Measurements from ENCODE around the gene CELF6. TPM values are rescaled to one million over a fixed set of nuclear protein-coding genes. Genes with fewer than 3 reads are reported as not detected.

Gene CELF6
- total and polyA plus RNA-seq, 2 experiments from 2014 or later: 0.40 to 2.4 TPM

- no peak overlapping the region for H3K4me3 ChIP-seq
- H3K4me1 ChIP-seq (ENCODE audit: insufficient read depth): peaks cover 11% of the 10 kb centered on the region
- 82% methylated on average over 4 of the region's 4 CpGs for WGBS (ENCODE audit: low lambda C conversion rate, missing lambda C conversion rate)
- H3K4me2 ChIP-seq: no peak overlapping the region
- TF ChIP-seq, protein P1, sequence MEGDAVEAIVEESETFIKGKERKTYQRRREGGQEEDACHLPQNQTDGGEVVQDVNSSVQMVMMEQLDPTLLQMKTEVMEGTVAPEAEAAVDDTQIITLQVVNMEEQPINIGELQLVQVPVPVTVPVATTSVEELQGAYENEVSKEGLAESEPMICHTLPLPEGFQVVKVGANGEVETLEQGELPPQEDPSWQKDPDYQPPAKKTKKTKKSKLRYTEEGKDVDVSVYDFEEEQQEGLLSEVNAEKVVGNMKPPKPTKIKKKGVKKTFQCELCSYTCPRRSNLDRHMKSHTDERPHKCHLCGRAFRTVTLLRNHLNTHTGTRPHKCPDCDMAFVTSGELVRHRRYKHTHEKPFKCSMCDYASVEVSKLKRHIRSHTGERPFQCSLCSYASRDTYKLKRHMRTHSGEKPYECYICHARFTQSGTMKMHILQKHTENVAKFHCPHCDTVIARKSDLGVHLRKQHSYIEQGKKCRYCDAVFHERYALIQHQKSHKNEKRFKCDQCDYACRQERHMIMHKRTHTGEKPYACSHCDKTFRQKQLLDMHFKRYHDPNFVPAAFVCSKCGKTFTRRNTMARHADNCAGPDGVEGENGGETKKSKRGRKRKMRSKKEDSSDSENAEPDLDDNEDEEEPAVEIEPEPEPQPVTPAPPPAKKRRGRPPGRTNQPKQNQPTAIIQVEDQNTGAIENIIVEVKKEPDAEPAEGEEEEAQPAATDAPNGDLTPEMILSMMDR (IDR thresholded peaks at IDR 0.05; ENCODE audit: poor library complexity): no peak
- TF ChIP-seq EZH2 (IDR thresholded peaks at IDR 0.05; ENCODE audit: borderline replicate concordance): no peak
- TF ChIP-seq EZH2phosphoT487 (IDR thresholded peaks at IDR 0.05; ENCODE audit: low read depth, severe bottlenecking, unreplicated experiment): no peak
- no peak overlapping the region for H2AFZ ChIP-seq
- H3K27ac ChIP-seq: no peak overlapping the region
- DNase-seq (ENCODE audit: low spot score): no peak
- H3K36me3 ChIP-seq (replicated peaks; ENCODE audit: insufficient read depth, low read depth): no peaks in the 10 kb centered on the region
- H3K79me2 ChIP-seq: no peaks in the 10 kb centered on the region
- H3K27me3 ChIP-seq: no peaks in the 10 kb centered on the region
- no peaks in the 10 kb centered on the region for H4K20me1 ChIP-seq (ENCODE audit: insufficient read depth, poor library complexity, severe bottlenecking)
- no peaks in the 10 kb centered on the region for H3K9me3 ChIP-seq (ENCODE audit: low read depth)
- no peaks in the 10 kb centered on the region for H3K9me2 ChIP-seq (replicated peaks; ENCODE audit: insufficient read depth)
Observed at GRCh38 chr15:72235298-72235697, 84.7 kb downstream of the CELF6 start.

Other genes with a start within 250 kb of the CELF6 start
- 38.2 and 42.8 TPM in 2 replicates for gene MYO9A, start 202.0 kb downstream of the CELF6 start, total RNA-seq
- 13.1 and 17.9 TPM in 2 replicates for gene MYO9A, start 202.0 kb downstream of the CELF6 start, polyA plus RNA-seq
- gene SENP8, start 201.8 kb downstream of the CELF6 start, total RNA-seq: 2.0 and 3.6 TPM in 2 replicates
- gene SENP8, start 201.8 kb downstream of the CELF6 start, polyA plus RNA-seq: 1.5 and 2.2 TPM in 2 replicates
- gene GRAMD2A, start 122.4 kb downstream of the CELF6 start, total RNA-seq: 2.2 and 4.4 TPM in 2 replicates
- gene GRAMD2A, start 122.4 kb downstream of the CELF6 start, polyA plus RNA-seq: 4.6 and 7.9 TPM in 2 replicates
- gene PKM, start 89.0 kb downstream of the CELF6 start, total RNA-seq: 314 and 332 TPM in 2 replicates
- gene PKM, start 89.0 kb downstream of the CELF6 start, polyA plus RNA-seq: 376 and 403 TPM in 2 replicates
- 37.6 and 57.1 TPM in 2 replicates for gene PARP6, start 47.6 kb downstream of the CELF6 start, total RNA-seq
- 61.4 and 77.4 TPM in 2 replicates for gene PARP6, start 47.6 kb downstream of the CELF6 start, polyA plus RNA-seq
- 175 and 180 TPM in 2 replicates for gene HEXA, start 55.9 kb upstream of the CELF6 start, total RNA-seq
- 268 and 286 TPM in 2 replicates for gene HEXA, start 55.9 kb upstream of the CELF6 start, polyA plus RNA-seq
- gene TMEM202, start 78.1 kb upstream of the CELF6 start, total RNA-seq: not detected in 2 replicates
- not detected in 2 replicates for gene TMEM202, start 78.1 kb upstream of the CELF6 start, polyA plus RNA-seq
- 61.6 and 62.1 TPM in 2 replicates for gene ARIH1, start 154.2 kb upstream of the CELF6 start, total RNA-seq
- gene ARIH1, start 154.2 kb upstream of the CELF6 start, polyA plus RNA-seq: 62.9 and 76.3 TPM in 2 replicates